CD1c-positive myeloid dendritic cell (primary cell): ENCODE results near the gene MED9.

ENCODE experiments used
- DNase-seq: peaks from one replicate; pipeline ENCODE4 v3.0.0-alpha.2; 2016; ENCODE audit errors: extremely low spot score

The MED9 gene

GRCh38 chr17:17491546-17491988, 14.8 kb downstream of the MED9 start:
- no peak for DNase-seq

GRCh38 chr17:17492085-17492484, 15.3 kb downstream of the MED9 start:
- no peak for DNase-seq

GRCh38 chr17:17492571-17492970, 15.8 kb downstream of the MED9 start:
- DNase-seq, result no peak

GRCh38 chr17:17493249-17493985, 16.6 kb downstream of the MED9 start:
- DNase-seq, result no peak

- no peak for DNase-seq
Measured at GRCh38 chr17:17493986-17494466, 17.2 kb downstream of the MED9 start.

GRCh38 chr17:17494499-17494869, 17.7 kb downstream of the MED9 start:
- DNase-seq, result no peak

- peak; percentile 38 for DNase-seq
Measured at GRCh38 chr17:17494870-17495535, 18.2 kb downstream of the MED9 start.

GRCh38 chr17:17495536-17496188, 18.9 kb downstream of the MED9 start:
- peak; percentile 34 for DNase-seq

- peak; percentile 92 for DNase-seq
Measured at GRCh38 chr17:17496189-17497064, 19.6 kb downstream of the MED9 start, which contains the start of gene RASD1. Gene RASD1 (minus strand): TSS chr17:17496395. CDS start chr17:17496181, 214 bp downstream.

GRCh38 chr17:17497065-17497844, 20.5 kb downstream of the MED9 start:
- no peak for DNase-seq

GRCh38 chr17:17497845-17498520, 21.2 kb downstream of the MED9 start:
- DNase-seq, result no peak

GRCh38 chr17:17498606-17499301, 22.0 kb downstream of the MED9 start:
- no peak for DNase-seq

- DNase-seq, result no peak
Measured at GRCh38 chr17:17499402-17500145, 22.8 kb downstream of the MED9 start.

GRCh38 chr17:17500999-17501605, 24.3 kb downstream of the MED9 start:
- no peak for DNase-seq

GRCh38 chr17:17502741-17503565, 26.2 kb downstream of the MED9 start:
- no peak for DNase-seq

GRCh38 chr17:17503566-17504130, 26.8 kb downstream of the MED9 start:
- DNase-seq, result no peak
